ENCODE measurements around the gene FCN3. TPM values are rescaled to one million over a fixed set of nuclear protein-coding genes. Genes with fewer than 3 reads are reported as not detected.

FCN3 gene
- total RNA-seq = 1 to 10 TPM; 2.3 to 7.1 (median 3.7) TPM

- no peaks in the 10 kb centered on the region for H3K36me3 ChIP-seq
- no peaks in the 10 kb centered on the region for H3K9me3 ChIP-seq
- no peaks in the 10 kb centered on the region for H3K27me3 ChIP-seq
- WGBS = 85% methylated on average over 4 of the region's 4 CpGs
- DNase-seq (ENCODE audit: low spot score in 2 of 2) = no peak
- TF ChIP-seq, protein P1, sequence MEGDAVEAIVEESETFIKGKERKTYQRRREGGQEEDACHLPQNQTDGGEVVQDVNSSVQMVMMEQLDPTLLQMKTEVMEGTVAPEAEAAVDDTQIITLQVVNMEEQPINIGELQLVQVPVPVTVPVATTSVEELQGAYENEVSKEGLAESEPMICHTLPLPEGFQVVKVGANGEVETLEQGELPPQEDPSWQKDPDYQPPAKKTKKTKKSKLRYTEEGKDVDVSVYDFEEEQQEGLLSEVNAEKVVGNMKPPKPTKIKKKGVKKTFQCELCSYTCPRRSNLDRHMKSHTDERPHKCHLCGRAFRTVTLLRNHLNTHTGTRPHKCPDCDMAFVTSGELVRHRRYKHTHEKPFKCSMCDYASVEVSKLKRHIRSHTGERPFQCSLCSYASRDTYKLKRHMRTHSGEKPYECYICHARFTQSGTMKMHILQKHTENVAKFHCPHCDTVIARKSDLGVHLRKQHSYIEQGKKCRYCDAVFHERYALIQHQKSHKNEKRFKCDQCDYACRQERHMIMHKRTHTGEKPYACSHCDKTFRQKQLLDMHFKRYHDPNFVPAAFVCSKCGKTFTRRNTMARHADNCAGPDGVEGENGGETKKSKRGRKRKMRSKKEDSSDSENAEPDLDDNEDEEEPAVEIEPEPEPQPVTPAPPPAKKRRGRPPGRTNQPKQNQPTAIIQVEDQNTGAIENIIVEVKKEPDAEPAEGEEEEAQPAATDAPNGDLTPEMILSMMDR (IDR thresholded peaks at IDR 0.05) = no peak
- no peak for TF ChIP-seq POLR2A (IDR thresholded peaks at IDR 0.05)
- no peak for TF ChIP-seq POLR2AphosphoS5 (IDR thresholded peaks at IDR 0.05)
- TF ChIP-seq EP300 (IDR thresholded peaks at IDR 0.05) = no peak
- no peak within 1 kb of the TSS for H3K4me3 ChIP-seq
- peaks cover 35% of the 10 kb centered on the region for H3K4me1 ChIP-seq
- H3K27ac ChIP-seq = no peak within 1 kb of the TSS
These were observed at the start of gene FCN3 for GRCh38 chr1:27374362-27375086. FCN3 (minus strand) TSS chr1:27374824; CDS start chr1:27374818, 6 bp downstream.

GRCh38 chr1:27423709-27424108 lies 49.1 kb upstream of the FCN3 start:
- DNase-seq (ENCODE audit: low spot score in 2 of 2) = no peak
- peak overlapping the region; percentile 14 for H3K27ac ChIP-seq
- no peaks in the 10 kb centered on the region for H3K27me3 ChIP-seq
- 92% methylated on average over 4 of the region's 4 CpGs for WGBS
- TF ChIP-seq EP300 (IDR thresholded peaks at IDR 0.05) (no peak), POLR2A (IDR thresholded peaks at IDR 0.05) (no peak)
- TF ChIP-seq, protein P1 (IDR thresholded peaks at IDR 0.05) = no peak
- H3K4me1 ChIP-seq = peaks cover 75% of the 10 kb centered on the region
- peaks cover 19% of the 10 kb centered on the region for H3K36me3 ChIP-seq
- H3K4me3 ChIP-seq = no peak overlapping the region
- no peaks in the 10 kb centered on the region for H3K9me3 ChIP-seq

- Histone ChIP-seq H3K9me3 (no peaks in the 10 kb centered on the region), H3K4me3 (no peak overlapping the region), H3K27me3 (no peaks in the 10 kb centered on the region), H3K4me1 (peaks cover 66% of the 10 kb centered on the region), H3K36me3 (peaks cover 38% of the 10 kb centered on the region), H3K27ac (peak overlapping the region; percentile 62)
- DNase-seq (ENCODE audit: low spot score in 2 of 2) = peak in 1 of 2 donors; percentile 70
- WGBS = 40% methylated on average over 14 of the region's 14 CpGs
- peak in 1 of 3 donors; percentile 21 for TF ChIP-seq POLR2AphosphoS5 (IDR thresholded peaks at IDR 0.05)
- no peak for TF ChIP-seq POLR2A (IDR thresholded peaks at IDR 0.05)
- TF ChIP-seq, protein P1 (IDR thresholded peaks at IDR 0.05) = no peak
- TF ChIP-seq EP300 (IDR thresholded peaks at IDR 0.05) = no peak
These were observed 43.9 kb upstream of the FCN3 start for GRCh38 chr1:27418326-27419185.

DNA sequence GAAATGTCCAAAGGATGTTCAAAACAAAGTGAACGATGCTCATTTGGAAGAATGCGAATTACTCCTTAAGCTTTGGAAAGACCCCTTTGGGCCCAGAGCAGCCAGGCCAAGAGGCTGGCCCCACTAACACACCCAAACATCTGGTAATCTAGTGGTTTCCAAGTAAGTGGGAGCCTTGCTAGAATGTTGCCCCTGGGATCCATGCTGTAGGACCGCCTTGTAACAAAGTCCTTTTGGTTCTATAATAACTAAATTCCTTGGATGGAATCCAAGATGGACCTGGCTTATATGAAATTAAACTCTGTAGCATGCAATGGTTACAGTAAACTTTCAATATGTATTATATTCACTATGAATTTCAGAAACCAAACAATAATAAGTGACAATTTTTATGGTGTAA lies 43.1 kb upstream of the FCN3 start:
- H3K36me3 ChIP-seq = peaks cover 46% of the 10 kb centered on the region
- 82% methylated on average over 3 of the region's 3 CpGs for WGBS
- peaks cover 68% of the 10 kb centered on the region for H3K4me1 ChIP-seq
- peak overlapping the region; percentile 62 for H3K27ac ChIP-seq
- no peaks in the 10 kb centered on the region for H3K27me3 ChIP-seq
- H3K9me3 ChIP-seq = no peaks in the 10 kb centered on the region
- TF ChIP-seq POLR2AphosphoS5 (IDR thresholded peaks at IDR 0.05) = no peak
- TF ChIP-seq, protein P1 (IDR thresholded peaks at IDR 0.05) = no peak
- TF ChIP-seq EP300 (IDR thresholded peaks at IDR 0.05) = no peak
- TF ChIP-seq POLR2A (IDR thresholded peaks at IDR 0.05) = no peak
- H3K4me3 ChIP-seq = no peak overlapping the region
- DNase-seq (ENCODE audit: low spot score in 2 of 2) = no peak

Measured in suprapubic skin (tissue), 4 donors.